Body of pancreas (tissue), 4 donors: Measurements from ENCODE around the gene SPATA2. TPM values are rescaled to one million over a fixed set of nuclear protein-coding genes. Genes with fewer than 3 reads are reported as not detected.

ENCODE experiments used
- ATAC-seq: fragments of 150-250 bp; one replicate; pipeline ENCODE4 v1.9.1; 2016
- DNase-seq, 4 donors: peaks; one replicate each; pipeline ENCODE4 v3.0.0-alpha.2; 2019
- H3K27ac ChIP-seq, 4 donors: fragments of 200-600 bp; sonication (generic); 1 replicate in 3 of 4; 2 replicates in 1 of 4; pipeline versions ENCODE4 v1.5.1 to v1.6.1; 2016 to 2019; ENCODE audit warnings: mild to moderate bottlenecking in 1 of 4, mixed read lengths in 1 of 4, moderate library complexity in 1 of 4
- H3K27me3 ChIP-seq, 2 donors: fragments of 200-600 bp; sonication (generic); one replicate each; pipeline ENCODE4 v1.6.0; 2016; ENCODE audit warnings: mild to moderate bottlenecking in 1 of 2
- H3K36me3 ChIP-seq, 2 donors: fragments of 200-600 bp; sonication (generic); replicated peaks in 1 of 2; 2 replicates each; pipeline ENCODE4 v1.5.1; 2016; ENCODE audit warnings: low read depth in 2 of 2; ENCODE audit not compliant: insufficient read depth in 1 of 2
- H3K4me1 ChIP-seq: fragments of 200-600 bp; sonication (generic); one replicate; pipeline ENCODE4 v1.6.0; 2016
- H3K4me3 ChIP-seq, 2 donors: fragments of 200-600 bp; sonication (generic); 1 replicate in 1 of 2; 2 replicates in 1 of 2; pipeline ENCODE4 v1.5.1; 2016 to 2019
- H3K9me3 ChIP-seq, 3 donors: fragments of 200-600 bp; sonication (generic); 1 replicate in 2 of 3; 2 replicates in 1 of 3; pipeline ENCODE4 v1.5.1; 2016
- CTCF ChIP-seq, 7 experiments: fragments of 450-650 bp in 4 of 7; fragments of 200-600 bp in 3 of 7; sonication (generic) in 3 of 7; IDR thresholded peaks; one replicate each; pipeline ENCODE4 v1.5.1; 2016 to 2019; ENCODE audit warnings: antibody characterized with exemption in 7 of 7
- POLR2A ChIP-seq, 3 donors: fragments of 450-650 bp; IDR thresholded peaks; one replicate each; pipeline ENCODE4 v1.6.1; 2016; ENCODE audit warnings: antibody characterized with exemption in 3 of 3, mild to moderate bottlenecking in 2 of 3
- WGBS, 2 donors: methylation state at CpG; one replicate each; pipeline ENCODE4 v1.1.5; 2017; 5-methylcytosine and 5-hydroxymethylcytosine counted together
- intact Hi-C: fragments of 100-400 bp; cut with DNase I; formaldehyde crosslinking; loops from one replicate; pipeline ENCODE4 v1.15.1; 2023
- total RNA-seq, 2 donors: library from RNA; depleted of rRNA; stranded (reverse); fragments of >200 nt; gene quantifications; one replicate each; pipeline ENCODE4 v1.1.0, GENCODE V29; 2016

Gene SPATA2
- total RNA-seq, 2 donors from 2014 or later = 3.9 to 7.3 TPM

- Histone ChIP-seq H3K36me3 (peaks cover 0 to 3% of the 10 kb centered on the region in 2 donors), H3K9me3 (no peaks in the 10 kb centered on the region), H3K4me3 (no peak overlapping the region), H3K4me1 (peaks cover 17% of the 10 kb centered on the region), H3K27ac (no peak overlapping the region), H3K27me3 (no peaks in the 10 kb centered on the region)
- DNase-seq = no peak
- intact Hi-C loops = loop anchor here (10.0 kb wide), 1 partner anchor 336 kb away; no protein-coding TSS in a partner anchor
- ATAC-seq = no peak
- WGBS, 2 donors = 86 to 88% methylated on average over 15 of the region's 15 CpGs
- no peak for TF ChIP-seq POLR2A (IDR thresholded peaks at IDR 0.05)
- no peak for TF ChIP-seq CTCF (IDR thresholded peaks at IDR 0.05)
Measured at GRCh38 chr20:49880724-49881445, 34.4 kb downstream of the SPATA2 start.

- DNase-seq (peak in 2 of 4 donors; percentile 62 to 71), ATAC-seq (no peak)
- 29 to 47% methylated on average over 3 of the region's 3 CpGs for WGBS, 2 donors
- Histone ChIP-seq H3K27me3 (no peaks in the 10 kb centered on the region), H3K9me3 (no peaks in the 10 kb centered on the region), H3K27ac (no peak overlapping the region), H3K36me3 (no peaks in the 10 kb centered on the region), H3K4me1 (peaks cover 24% of the 10 kb centered on the region), H3K4me3 (no peak overlapping the region)
- intact Hi-C loops = loop anchor here (10.0 kb wide), 1 partner anchor 335 kb away; no protein-coding TSS in a partner anchor
- TF ChIP-seq CTCF (IDR thresholded peaks at IDR 0.05) (no peak), POLR2A (IDR thresholded peaks at IDR 0.05) (no peak)
Measured at GRCh38 chr20:49880177-49880576, 35.2 kb downstream of the SPATA2 start.

- DNase-seq (no peak), ATAC-seq (no peak)
- H3K4me3 ChIP-seq = no peak overlapping the region
- H3K36me3 ChIP-seq = no peaks in the 10 kb centered on the region
- TF ChIP-seq CTCF (IDR thresholded peaks at IDR 0.05) (no peak), POLR2A (IDR thresholded peaks at IDR 0.05) (no peak)
- intact Hi-C loops = no loop called here
- WGBS, 2 donors = 100% methylated on average over 1 of the region's 1 CpG
- no peaks in the 10 kb centered on the region for H3K9me3 ChIP-seq
- peaks cover 35% of the 10 kb centered on the region for H3K4me1 ChIP-seq
- no peak overlapping the region for H3K27ac ChIP-seq
- no peaks in the 10 kb centered on the region for H3K27me3 ChIP-seq
Measured at GRCh38 chr20:49878977-49879376, 36.4 kb downstream of the SPATA2 start.

GRCh38 chr20:49877386-49877921, 37.9 kb downstream of the SPATA2 start:
- peaks cover 35% of the 10 kb centered on the region for H3K4me1 ChIP-seq
- H3K27ac ChIP-seq = no peak overlapping the region
- intact Hi-C loops = no loop called here
- no peaks in the 10 kb centered on the region for H3K9me3 ChIP-seq
- TF ChIP-seq CTCF (IDR thresholded peaks at IDR 0.05) (no peak), POLR2A (IDR thresholded peaks at IDR 0.05) (no peak)
- no peak overlapping the region for H3K4me3 ChIP-seq
- 67 to 68% methylated on average over 4 of the region's 4 CpGs for WGBS, 2 donors
- H3K36me3 ChIP-seq = no peaks in the 10 kb centered on the region
- H3K27me3 ChIP-seq = no peaks in the 10 kb centered on the region
- DNase-seq (no peak), ATAC-seq (no peak)
